ENCODE results near the gene TRAF4.

- TF ChIP-seq CTCF (IDR thresholded peaks at IDR 0.05) (no peak), POLR2AphosphoS5 (IDR thresholded peaks at IDR 0.05) (peak; percentile 81 to 86 (median 86)), EP300 (IDR thresholded peaks at IDR 0.05; ENCODE audit: low read depth) (no peak)
Measured at GRCh38 chr17:28710861-28711722, 32.7 kb upstream of the TRAF4 start.

All from transverse colon (tissue), 4 donors.